HUES64 (cell line): ENCODE measurements around the gene YBEY.

Experiments
- H3K27ac ChIP-seq: 2 replicates; pipeline ENCODE4 v1.7.0; 2013; ENCODE audit warnings: low read depth, low read length, inconsistent platforms
- H3K27me3 ChIP-seq: 2 replicates; pipeline ENCODE4 v1.6.1; 2013; ENCODE audit warnings: mild to moderate bottlenecking, low read length; ENCODE audit not compliant: insufficient read depth
- H3K36me3 ChIP-seq: 2 replicates; pipeline ENCODE4 v1.6.1; 2013; ENCODE audit warnings: mild to moderate bottlenecking, low read length; ENCODE audit not compliant: insufficient read depth
- H3K4me1 ChIP-seq: 2 replicates; pipeline ENCODE4 v1.6.1; 2013; ENCODE audit warnings: mild to moderate bottlenecking, low read length, moderate library complexity; ENCODE audit not compliant: insufficient read depth
- H3K4me3 ChIP-seq: 2 replicates; pipeline ENCODE4 v1.5.1; 2013; ENCODE audit warnings: mild to moderate bottlenecking, low read length, moderate library complexity
- H3K9ac ChIP-seq: 2 replicates; pipeline ENCODE4 v1.6.1; 2013; ENCODE audit warnings: mild to moderate bottlenecking, low read depth, low read length
- H3K9me3 ChIP-seq: 2 replicates; pipeline ENCODE4 v1.6.1; 2013; ENCODE audit warnings: low read depth, low read length; ENCODE audit not compliant: insufficient read depth
- WGBS: fragments of 150-250, 120-280 bp; methylation state at CpG from one replicate; pipeline ENCODE4 v1.1.7; 2013; ENCODE audit warnings: missing lambda C conversion rate; 5-methylcytosine and 5-hydroxymethylcytosine counted together

The YBEY gene

DNA sequence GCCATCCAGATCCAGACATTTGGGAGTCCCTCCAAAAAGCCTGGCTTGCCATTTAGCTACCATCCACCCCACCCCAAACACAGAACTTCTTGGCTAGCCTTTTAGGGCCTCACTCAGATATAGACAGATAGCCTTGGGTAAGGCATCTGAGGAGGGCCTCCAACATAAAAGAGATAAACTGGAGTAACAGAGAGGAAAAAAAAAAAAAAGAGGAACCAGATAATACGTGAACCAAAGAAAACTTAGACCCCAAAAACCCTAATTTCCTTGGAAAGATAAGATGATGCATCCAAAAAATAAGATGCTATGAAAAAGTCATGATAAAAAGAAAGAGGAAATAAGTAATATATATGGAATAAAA is 37.7 kb upstream of the YBEY start:
- Histone ChIP-seq H3K4me3 (no peak overlapping the region), H3K9me3 (no peaks in the 10 kb centered on the region), H3K4me1 (no peaks in the 10 kb centered on the region), H3K9ac (no peak overlapping the region), H3K27me3 (no peaks in the 10 kb centered on the region), H3K27ac (no peak overlapping the region), H3K36me3 (peaks cover 97% of the 10 kb centered on the region)
- no CpG with 5 or more reads among the region's 1 CpG for WGBS

DNA sequence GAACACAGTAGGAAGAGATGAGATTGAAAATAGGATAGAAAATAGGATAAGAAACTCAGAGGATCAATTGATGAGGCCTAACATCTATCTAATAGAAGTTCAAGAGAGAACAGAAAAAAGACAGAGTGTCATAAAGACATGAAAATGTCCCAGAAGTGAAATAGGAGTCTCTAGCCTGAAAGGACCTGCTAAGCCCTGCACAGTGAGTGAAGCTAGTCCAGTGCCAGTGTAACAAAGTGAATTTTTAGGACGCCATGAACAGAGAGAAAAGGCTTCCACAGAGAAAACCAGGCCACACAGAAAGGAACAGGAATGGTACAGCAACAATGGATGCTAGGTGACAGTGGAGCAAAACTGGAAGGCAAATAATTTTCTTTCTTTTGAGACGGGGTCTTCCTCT is 37.3 kb upstream of the YBEY start:
- H3K9ac ChIP-seq, result no peak overlapping the region
- no peaks in the 10 kb centered on the region for H3K9me3 ChIP-seq
- H3K4me1 ChIP-seq, result no peaks in the 10 kb centered on the region
- H3K27ac ChIP-seq, result no peak overlapping the region
- 95% methylated on average over 2 of the region's 2 CpGs for WGBS
- no peak overlapping the region for H3K4me3 ChIP-seq
- H3K27me3 ChIP-seq, result no peaks in the 10 kb centered on the region
- peaks cover 97% of the 10 kb centered on the region for H3K36me3 ChIP-seq

DNA sequence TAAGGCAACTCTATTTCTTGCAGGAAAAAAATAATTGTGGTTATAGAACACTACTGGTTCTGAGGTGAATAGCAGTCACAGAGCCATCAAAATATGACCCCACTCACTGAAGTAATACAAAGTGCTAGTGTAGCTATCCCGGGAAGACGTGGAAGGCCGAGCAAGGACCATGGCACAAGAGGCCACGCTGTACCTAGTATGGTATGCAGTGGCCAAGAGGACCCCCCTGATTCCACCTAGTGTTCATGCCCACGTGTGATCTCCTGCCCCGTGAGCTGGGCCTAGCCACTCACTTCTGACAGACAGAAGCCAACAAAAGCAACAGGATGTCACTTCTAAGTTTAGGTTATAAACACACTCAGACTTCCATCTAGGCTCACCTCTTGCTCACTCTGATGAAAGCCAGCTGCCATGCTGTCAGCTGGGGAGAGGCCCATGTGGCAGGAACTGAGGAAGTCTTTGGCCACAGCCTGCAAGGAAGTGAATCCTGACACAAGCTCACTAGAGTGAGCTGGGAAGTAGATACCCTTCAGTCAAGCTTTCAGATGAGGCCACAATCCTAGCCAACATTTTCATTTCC is 35.9 kb upstream of the YBEY start:
- 96% methylated on average over 6 of the region's 6 CpGs for WGBS
- Histone ChIP-seq H3K36me3 (peaks cover 97% of the 10 kb centered on the region), H3K4me3 (no peak overlapping the region), H3K9ac (no peak overlapping the region), H3K4me1 (no peaks in the 10 kb centered on the region), H3K9me3 (no peaks in the 10 kb centered on the region), H3K27ac (no peak overlapping the region), H3K27me3 (no peaks in the 10 kb centered on the region)

DNA sequence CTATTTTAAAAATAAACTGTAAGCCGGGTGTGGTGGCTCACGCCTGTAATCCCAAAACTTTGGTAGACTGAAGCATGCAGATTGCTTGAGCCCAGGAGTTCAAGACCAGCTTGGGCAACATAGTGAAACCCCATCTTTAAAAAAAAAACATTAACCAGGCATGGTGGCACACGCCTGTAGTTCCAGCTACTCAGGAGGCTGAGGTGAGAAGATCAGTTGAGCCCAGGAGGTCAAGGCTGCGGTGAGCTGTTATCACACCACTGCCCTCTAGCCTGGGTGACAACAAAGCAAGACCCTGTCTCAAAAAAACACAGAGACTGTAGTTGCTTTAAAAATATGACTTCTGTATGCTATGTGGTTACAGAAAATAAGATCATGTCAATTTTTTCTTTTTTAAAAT is 33.3 kb upstream of the YBEY start:
- peaks cover 94% of the 10 kb centered on the region for H3K36me3 ChIP-seq
- no peak overlapping the region for H3K27ac ChIP-seq
- H3K4me1 ChIP-seq, result no peaks in the 10 kb centered on the region
- WGBS, result 92% methylated on average over 4 of the region's 4 CpGs
- no peak overlapping the region for H3K4me3 ChIP-seq
- H3K27me3 ChIP-seq, result no peaks in the 10 kb centered on the region
- H3K9ac ChIP-seq, result no peak overlapping the region
- H3K9me3 ChIP-seq, result no peaks in the 10 kb centered on the region

DNA sequence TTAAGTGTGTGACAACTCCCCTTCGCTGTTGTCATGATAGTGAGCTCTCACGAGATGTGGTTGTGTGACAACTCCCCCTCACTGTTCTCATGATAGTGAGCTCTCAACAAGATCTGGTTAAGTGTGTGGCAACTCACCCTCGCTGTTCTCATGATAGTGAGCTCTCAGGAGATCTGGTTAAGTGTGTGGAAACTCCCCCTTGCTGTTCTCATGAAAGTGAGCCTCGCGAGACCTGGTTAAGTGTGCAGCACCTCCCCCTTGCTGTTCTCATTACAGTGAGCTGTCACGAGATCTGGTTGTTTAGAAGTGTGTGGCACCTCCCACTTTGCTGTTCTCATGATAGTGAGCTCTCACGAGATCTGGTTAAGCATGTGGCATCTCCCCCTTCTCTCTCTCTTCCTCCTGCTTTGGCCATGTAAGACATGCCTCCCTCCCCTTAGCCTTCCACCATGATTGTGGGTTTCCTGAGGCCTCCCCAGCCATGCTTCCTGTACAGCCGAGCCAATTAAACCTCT is 32.5 kb upstream of the YBEY start:
- Histone ChIP-seq H3K4me1 (no peaks in the 10 kb centered on the region), H3K36me3 (peaks cover 94% of the 10 kb centered on the region), H3K9me3 (no peaks in the 10 kb centered on the region), H3K9ac (no peak overlapping the region), H3K27me3 (no peaks in the 10 kb centered on the region), H3K4me3 (no peak overlapping the region), H3K27ac (no peak overlapping the region)
- WGBS, result 92% methylated on average over 8 of the region's 8 CpGs

DNA sequence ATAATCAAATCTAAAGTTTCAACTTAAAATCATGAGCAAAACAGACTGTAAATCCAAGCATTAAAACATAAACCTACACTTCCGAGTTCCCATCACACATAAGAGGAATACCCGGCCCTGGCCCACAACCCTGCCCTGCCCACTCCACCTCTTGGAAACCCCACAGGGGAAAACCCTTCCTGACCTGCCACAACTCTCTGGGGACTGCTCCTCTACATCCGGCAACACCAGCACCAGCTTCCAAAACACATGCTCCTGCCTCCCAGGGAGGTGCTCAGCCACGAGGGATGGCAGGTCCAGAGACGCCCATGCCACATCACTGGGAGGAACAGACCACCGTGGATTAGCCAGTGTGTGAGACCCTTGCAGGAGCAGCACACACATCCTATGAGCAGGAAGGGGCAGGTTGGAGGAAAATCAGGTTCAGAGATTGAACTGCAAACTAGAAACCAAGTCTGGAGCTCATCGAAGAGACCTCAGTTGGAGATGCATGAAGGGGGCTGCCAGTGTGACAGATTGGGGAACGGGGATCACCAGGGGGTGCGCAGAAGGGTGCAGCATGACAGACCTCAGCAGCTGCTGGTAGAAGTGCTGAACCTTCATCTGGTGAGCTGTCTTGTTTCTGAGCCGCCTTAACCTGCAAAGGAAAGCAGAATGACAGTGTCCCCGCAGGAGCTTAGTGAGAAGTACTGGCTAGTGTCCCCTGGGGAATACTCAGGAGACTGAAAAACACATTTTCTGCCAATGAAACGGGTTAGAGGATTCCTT is 31.8 kb upstream of the YBEY start:
- H3K27me3 ChIP-seq, result no peaks in the 10 kb centered on the region
- H3K4me1 ChIP-seq, result no peaks in the 10 kb centered on the region
- H3K27ac ChIP-seq, result no peak overlapping the region
- no peak overlapping the region for H3K4me3 ChIP-seq
- H3K9me3 ChIP-seq, result no peaks in the 10 kb centered on the region
- H3K36me3 ChIP-seq, result peaks cover 94% of the 10 kb centered on the region
- H3K9ac ChIP-seq, result no peak overlapping the region
- 95% methylated on average over 12 of the region's 12 CpGs for WGBS

DNA sequence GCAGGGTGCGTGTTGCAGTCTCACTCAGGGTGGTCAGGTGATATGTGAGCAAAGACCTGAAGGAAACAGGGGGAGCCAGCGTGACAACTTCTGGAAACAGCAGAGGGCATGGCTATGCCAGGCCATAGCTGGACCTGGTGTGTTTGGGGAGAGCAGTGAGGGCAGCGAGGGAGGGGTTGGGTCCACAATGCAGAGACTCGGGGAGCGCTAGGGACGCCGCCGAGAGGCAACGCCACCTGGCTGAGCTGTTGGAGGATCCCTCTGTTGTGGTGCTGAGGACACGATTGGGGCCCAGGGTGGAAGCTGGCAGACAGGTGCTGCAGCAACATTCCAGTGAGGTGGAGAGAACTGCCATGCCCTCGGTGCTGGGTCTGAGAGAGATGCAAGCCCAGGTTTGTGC is 31.0 kb upstream of the YBEY start:
- no peak overlapping the region for H3K9ac ChIP-seq
- 96% methylated on average over 11 of the region's 11 CpGs for WGBS
- H3K36me3 ChIP-seq, result peaks cover 92% of the 10 kb centered on the region

DNA sequence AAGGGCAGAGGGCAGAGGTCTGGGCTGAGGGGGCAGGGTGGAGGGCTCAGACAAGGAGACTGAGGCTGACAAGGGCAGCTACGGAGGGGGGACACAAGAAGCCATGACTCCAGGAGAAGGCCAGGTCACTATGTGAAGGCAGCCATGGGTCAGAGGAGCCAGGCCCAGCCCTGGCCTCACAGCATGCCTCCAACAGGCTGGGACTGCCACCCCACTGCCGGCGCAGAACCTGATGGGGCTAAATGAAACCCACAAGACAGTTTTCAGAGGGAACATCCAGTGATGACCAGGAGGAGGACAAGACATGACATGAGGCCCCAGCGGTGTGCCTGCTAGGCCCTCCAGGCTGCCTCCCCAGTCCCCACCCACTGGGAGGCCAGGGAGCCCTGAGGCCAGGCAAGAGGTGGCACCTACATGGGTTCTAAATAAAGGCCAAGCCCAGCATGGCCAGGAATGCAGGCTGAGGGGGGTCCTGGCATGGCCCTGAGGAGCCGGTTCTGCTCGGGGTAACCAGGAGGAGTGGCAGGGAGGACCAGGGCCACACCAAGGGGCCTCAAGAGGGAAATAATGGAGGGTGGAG is 30.3 kb upstream of the YBEY start:
- Histone ChIP-seq H3K27ac (no peak overlapping the region), H3K4me3 (no peak overlapping the region), H3K9me3 (no peaks in the 10 kb centered on the region), H3K36me3 (peaks cover 92% of the 10 kb centered on the region), H3K9ac (no peak overlapping the region), H3K27me3 (no peaks in the 10 kb centered on the region), H3K4me1 (no peaks in the 10 kb centered on the region)
- WGBS, result 93% methylated on average over 6 of the region's 6 CpGs

More for the DNA sequence above, 31.0 kb upstream of the YBEY start:
- no peaks in the 10 kb centered on the region for H3K9me3 ChIP-seq
- H3K27ac ChIP-seq, result no peak overlapping the region
- no peaks in the 10 kb centered on the region for H3K27me3 ChIP-seq
- H3K4me1 ChIP-seq, result no peaks in the 10 kb centered on the region
- H3K4me3 ChIP-seq, result no peak overlapping the region

DNA sequence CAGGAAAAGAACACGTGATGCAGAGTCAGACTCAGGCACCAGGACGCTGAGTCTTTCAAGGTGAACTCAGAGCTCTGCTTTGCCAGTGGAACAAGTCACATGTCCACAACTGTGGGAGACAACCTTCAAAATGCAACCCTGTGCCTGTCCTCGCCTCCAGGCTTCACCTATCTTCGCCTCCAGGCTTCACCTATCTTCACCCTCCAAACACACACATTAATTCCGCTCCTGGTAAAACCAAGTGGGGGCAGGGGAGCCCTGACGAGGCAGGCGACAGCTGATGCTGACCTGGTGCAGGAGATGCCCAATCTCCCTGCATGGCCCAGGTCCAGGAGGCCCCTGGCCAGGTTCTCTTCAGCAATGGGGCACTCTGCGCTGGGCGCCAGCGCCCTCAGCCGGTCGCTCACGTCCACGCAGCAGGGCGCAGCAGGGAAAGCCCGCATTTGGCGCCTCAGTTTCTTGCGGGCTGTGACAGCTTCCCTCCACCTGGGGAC is 29.6 kb upstream of the YBEY start:
- Histone ChIP-seq H3K9ac (no peak overlapping the region), H3K36me3 (peaks cover 92% of the 10 kb centered on the region), H3K4me1 (no peaks in the 10 kb centered on the region), H3K4me3 (no peak overlapping the region), H3K27me3 (no peaks in the 10 kb centered on the region), H3K9me3 (no peaks in the 10 kb centered on the region), H3K27ac (no peak overlapping the region)
- WGBS, result 95% methylated on average over 18 of the region's 18 CpGs

DNA sequence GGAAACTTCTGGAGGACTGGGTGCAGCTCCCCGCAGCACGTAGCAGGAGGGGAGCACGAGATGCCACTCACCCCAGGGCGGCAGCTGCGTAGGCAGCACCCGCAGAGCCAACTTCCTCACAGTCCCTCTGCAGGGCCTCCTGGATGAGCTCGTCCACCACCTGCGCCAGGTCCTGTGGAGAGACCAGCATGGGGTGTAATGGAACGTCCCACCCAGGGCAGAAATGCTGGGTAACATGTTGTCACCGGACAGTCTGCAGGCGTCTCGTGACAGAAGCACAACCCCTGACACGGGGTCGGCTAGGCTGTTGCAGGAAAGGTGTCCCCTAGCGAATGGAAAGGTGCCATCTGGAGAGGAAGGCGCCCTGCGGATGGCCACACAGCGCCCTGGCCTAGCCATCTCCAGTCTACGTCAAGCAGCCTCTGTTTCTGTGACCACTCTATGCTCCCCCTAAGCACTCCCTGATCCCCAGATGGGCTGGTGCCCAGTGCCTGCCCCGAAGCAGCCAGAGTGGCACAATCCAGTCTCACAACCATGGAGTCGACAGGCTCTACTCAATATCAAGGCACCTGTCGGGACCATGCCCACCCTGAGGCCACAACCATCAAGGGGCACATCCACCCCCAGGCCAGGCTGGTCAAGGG is 22.0 kb upstream of the YBEY start:
- WGBS, result 96% methylated on average over 22 of the region's 22 CpGs

DNA sequence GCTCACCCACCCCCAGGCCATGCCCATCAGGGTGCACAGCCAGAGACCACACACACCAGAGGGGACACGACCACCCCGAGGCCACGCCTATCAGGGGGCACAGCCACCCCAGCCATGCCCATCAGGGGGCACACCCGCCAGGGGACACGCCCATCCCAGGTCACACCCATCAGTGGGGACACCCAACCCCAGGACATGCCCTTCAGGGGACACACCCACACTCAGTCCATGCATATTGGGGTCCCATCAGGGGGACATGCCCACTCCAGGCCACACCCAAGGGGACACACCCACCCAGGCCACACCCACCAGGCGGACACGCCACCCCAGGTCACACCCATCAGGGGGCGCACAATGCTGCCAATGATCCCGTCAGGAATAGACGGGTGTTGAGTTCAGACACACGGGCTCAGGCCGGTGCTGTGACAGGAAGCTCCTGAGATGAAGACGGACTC is 21.4 kb upstream of the YBEY start:
- H3K27ac ChIP-seq, result no peak overlapping the region
- WGBS, result 93% methylated on average over 13 of the region's 13 CpGs
- H3K36me3 ChIP-seq, result peaks cover 93% of the 10 kb centered on the region
- no peaks in the 10 kb centered on the region for H3K4me1 ChIP-seq
- no peaks in the 10 kb centered on the region for H3K9me3 ChIP-seq
- no peak overlapping the region for H3K9ac ChIP-seq
- no peak overlapping the region for H3K4me3 ChIP-seq
- H3K27me3 ChIP-seq, result no peaks in the 10 kb centered on the region

More for the DNA sequence above, 22.0 kb upstream of the YBEY start:
- Histone ChIP-seq H3K36me3 (peaks cover 92% of the 10 kb centered on the region), H3K9ac (no peak overlapping the region), H3K9me3 (no peaks in the 10 kb centered on the region), H3K27me3 (no peaks in the 10 kb centered on the region), H3K27ac (no peak overlapping the region), H3K4me1 (no peaks in the 10 kb centered on the region), H3K4me3 (no peak overlapping the region)
